Left cardiac atrium (tissue), 4 donors: ENCODE data around the gene TRIM67. TPM values are rescaled to one million over a fixed set of nuclear protein-coding genes. Genes with fewer than 3 reads are reported as not detected.
A peak's percentile ranks its signal among the peaks of the same experiment; 100 is the strongest.
"Not testable (repeated sequence)": the region's sequence is repeated elsewhere in the genome, so short reads cannot be mapped to it uniquely, and the experiment has no call there.

Experiments used
- ATAC-seq, 2 donors: fragments of 200-7000 bp; cut with Tn5 transposase; one replicate each; pipeline ENCODE4 v1.9.1; 2020; ENCODE audit warnings: mild to moderate bottlenecking in 2 of 2, moderate library complexity in 2 of 2
- DNase-seq: peaks from one replicate; pipeline ENCODE4 v3.0.0-alpha.2; 2020
- intact Hi-C, 2 donors: fragments of 100-400 bp; cut with DNase I; formaldehyde crosslinking; loops; one replicate each; pipeline versions ENCODE4 v1.14.1 to v1.15.1; 2022 to 2023
- total RNA-seq, 2 donors: library from RNA; stranded (reverse); fragmentation: NEBNext Ultra II Directional; extraction: Animal tissue kit (Norgen Biotek cat#: 25700); gene quantifications; one replicate each; pipeline ENCODE4 v1.2.1, GENCODE V29; 2021
- donor health status: DM: no; HTN: yes; CAD: no.
- donor health status: DM: no; HTN: yes; CAD: no; lungs with severe emphysema.
- donor health status: DM: yes; HTN: yes; CAD: no.
- donor health status: Dilated cardiomyopathy.

TRIM67 gene
- total RNA-seq, 2 donors from 2014 or later: 0.12 to 0.16 TPM

DNA sequence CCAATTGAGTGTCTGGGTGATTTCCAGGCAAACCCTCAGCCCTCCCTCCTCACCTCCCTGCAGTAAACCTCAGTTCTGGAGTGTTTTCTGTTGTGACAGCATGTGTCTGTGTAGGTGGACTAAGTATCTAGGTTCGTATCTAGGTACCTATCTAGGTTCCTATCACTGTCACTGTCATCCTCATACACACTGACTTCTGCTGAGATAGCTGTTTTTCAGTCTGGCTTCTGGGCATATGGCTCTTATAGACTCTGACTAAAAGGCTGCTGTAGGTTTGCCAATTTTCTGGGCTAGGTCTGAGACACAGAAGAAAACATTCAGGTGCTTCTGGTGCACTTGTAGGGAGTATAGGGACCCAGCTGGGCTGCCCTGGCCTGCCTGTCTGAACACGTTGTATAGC, 8.1 kb upstream of the TRIM67 start:
- no peak for DNase-seq
- ATAC-seq: no peak
- intact Hi-C loops: no loop called here

DNA sequence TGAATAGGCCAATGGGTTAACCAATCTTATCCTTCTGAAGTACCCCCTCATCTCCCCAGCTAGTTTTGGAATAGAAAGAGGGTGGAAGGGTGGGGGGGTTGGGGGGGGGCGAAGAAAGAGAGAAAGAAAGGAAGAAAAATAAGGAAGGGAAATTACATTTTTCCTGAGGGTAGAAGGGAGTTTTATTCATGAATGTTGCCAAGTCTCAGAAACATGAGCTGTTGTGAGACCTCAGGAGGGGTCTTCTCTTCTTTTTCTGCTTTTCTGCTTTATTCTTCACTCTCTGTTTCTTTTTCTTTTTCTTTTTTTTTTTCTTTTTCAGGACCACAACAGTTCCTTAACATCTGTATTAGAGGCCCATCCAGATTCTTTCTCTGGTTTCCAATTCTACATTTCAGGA, 6.0 kb upstream of the TRIM67 start:
- intact Hi-C loops: no loop called here
- ATAC-seq (no peak), DNase-seq (no peak)

DNA sequence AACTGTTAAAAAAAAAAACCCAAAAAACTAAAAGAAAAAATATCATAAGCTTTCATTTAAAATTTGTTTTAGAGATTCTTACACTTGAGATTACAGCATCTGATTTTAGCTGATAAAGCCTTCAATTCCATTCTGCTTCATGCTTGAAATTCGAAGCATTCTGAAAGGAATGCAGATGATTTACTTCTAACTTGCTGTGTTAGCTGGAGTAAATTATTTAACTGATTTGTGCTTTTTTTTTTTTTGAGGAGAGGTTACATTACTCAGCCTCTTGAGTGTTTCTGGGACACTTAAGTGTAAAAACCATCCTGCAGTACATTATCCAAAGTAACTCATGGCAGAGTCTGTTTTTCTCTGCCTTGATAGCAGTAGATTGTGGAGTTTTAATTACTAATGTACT, 4.5 kb upstream of the TRIM67 start:
- ATAC-seq: no peak
- DNase-seq: no peak
- intact Hi-C loops: no loop called here

DNA sequence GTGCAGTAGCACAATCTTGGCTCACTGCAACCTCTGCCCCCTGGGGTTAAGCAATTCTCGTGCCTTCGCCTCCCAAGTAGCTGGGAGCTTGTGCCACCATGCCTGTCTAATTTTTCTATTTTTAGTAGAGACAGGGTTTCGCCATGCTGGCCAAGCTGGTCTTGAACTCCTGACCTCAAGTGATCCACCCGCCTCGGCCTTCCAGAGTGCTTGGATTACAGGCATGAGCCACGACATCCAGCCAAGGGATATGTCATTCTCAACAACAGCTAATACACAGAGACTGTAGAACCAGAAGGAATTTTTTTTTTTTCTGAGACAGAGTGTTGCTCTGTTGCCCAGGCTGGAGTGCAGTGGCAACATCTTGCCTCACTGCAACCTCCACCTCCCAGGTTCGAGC, 3.7 kb upstream of the TRIM67 start:
- ATAC-seq, intact Hi-C loops, DNase-seq: not testable (repeated sequence)

DNA sequence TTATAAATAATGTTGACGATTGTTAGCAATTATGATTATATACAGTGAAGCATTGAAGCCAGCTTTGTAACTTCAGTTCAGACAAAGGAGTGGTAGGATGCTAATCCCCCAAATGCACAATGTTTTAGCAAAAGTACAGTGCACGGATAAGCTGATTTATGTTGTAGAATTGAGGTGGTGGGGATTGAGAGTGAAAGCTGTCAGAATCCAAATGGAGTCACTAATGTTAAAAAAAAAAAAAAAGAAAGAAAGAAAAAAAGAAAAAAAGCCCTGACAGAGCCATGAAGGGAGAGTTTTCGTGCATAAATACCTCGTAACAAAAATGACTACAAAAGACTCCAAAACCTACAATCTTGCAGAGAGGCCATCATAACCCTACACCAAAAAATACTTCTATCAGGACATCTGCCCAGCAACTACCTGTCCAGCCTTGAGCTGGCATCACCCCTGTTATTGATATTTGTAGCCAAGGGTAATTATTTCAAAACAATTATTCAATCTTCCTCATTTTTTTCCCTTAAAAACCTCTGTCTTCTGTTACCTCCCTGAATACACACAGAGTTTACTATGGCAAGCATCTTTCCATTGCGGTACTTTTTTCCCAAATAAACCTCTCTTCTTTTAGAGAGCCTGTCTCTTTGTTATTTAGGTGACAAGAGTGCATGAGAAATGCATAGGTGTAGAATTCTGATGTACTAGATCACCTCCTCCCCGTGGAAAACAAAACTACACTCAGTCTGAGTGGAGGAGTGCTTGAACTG, 2.5 kb upstream of the TRIM67 start:
- intact Hi-C loops: no loop called here
- no peak for DNase-seq
- no peak for ATAC-seq

DNA sequence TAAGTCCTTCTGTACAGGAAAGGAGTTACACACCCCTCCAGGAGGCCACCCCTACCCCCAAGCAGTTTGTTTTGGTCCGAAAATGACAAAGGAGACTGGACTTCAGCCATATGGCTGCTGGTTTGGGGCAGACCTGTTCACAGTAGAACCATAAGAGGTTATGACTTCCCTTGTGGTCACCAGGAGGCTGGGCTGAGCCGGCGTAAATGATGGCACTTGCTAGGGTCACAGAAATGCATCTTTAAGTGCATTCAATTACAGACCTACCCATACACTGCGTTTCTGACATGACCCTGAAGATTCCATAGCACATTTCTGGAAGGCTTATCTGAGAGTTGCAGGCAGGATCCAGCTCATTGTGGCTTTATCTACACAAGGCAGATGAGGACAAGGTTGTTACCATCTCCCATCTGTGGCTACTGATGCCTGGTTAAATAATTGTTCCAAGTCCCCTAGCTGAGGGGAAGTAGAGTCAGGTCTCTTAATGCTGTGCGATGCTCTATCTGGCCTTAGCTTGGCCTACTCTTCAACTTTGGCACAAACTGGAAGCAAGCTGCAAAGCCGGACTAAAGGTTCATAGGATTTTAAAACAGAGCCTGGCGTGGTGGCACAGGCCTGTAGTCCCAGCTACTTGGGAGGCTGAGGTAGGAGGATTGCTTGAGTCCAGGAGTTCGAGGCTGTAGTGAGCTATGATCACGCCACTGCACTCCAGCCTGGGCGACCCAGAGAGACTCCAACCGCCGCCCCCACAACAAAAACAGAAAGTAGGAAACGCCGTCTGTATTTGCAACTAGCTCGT, 1.7 kb upstream of the TRIM67 start:
- ATAC-seq (no peak), DNase-seq (no peak)
- intact Hi-C loops: no loop called here

DNA sequence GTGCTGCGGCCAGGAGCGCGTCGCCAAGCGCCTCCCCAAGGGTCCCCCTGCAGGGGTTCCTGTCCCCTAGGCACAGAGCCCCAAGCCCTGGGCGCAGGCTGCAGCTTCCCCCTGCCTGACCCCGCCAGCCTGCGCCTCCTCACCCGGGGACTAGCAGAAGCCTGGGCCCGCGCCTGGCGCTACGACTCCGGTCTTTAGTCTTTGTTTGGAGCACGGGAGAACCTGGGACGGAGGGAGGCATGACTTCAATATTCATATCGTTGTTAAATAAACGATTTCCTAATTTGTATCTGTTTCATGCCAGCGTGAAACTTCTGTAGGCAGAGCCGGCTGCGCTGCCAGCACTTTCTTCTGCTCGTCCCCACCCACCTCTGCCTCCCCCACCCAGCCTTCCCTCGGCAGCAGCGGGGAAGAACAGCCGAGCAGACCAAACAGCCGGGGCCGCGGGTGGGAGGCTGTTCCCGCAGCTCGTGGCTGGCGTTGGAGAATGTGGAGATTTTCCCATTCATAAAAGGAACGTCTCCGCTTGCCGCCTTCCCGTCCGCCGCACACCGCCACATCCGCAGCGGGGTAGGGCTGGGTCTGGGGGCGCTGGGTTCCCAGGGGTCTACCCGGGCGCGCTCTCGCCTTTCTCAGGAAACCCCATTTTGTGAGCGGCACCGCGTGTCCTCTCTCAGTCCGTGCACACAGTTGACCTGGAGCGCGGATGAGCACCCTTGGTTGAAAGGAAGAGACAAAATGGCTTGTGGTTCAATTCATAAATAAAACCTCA, 777 bp upstream of the TRIM67 start:
- intact Hi-C loops: no loop called here
- ATAC-seq (no peak), DNase-seq (no peak)

DNA sequence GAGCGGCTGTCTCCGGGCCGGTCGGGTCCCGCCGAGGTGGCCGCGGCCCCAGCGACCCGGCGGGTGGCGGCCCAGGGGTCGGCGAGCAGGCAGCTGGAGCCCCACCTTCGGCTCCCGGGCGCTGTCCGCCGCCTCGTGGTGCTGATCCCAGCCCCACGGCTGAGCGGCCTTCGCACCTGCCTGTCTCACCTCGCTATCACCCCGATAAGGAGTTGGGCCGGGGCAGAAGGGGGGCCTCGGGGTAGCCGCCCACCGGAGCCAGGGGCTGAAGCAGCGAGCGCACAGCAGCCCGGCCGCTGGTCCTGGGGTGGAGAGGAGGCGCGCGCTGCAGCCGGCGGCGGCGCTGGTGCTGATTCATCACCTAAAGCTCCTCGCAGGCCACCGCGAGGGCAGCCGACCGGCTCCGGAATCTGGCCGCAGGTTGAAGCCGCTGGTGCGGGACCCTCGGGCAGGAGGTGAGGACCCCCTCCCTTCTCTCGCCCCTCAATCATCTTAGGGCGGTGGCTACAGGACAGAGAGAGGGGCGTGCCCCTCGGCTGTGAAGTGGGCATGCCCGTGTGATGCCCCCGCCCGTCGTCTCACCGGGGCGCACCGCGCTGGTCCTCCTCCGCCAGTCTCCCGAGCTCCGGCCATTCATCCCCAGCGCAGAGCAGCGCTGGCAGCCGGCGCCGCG, 575 bp downstream of the TRIM67 start:
- intact Hi-C loops: no loop called here
- peak; percentile 75 to 84 for ATAC-seq
- no peak for DNase-seq

DNA sequence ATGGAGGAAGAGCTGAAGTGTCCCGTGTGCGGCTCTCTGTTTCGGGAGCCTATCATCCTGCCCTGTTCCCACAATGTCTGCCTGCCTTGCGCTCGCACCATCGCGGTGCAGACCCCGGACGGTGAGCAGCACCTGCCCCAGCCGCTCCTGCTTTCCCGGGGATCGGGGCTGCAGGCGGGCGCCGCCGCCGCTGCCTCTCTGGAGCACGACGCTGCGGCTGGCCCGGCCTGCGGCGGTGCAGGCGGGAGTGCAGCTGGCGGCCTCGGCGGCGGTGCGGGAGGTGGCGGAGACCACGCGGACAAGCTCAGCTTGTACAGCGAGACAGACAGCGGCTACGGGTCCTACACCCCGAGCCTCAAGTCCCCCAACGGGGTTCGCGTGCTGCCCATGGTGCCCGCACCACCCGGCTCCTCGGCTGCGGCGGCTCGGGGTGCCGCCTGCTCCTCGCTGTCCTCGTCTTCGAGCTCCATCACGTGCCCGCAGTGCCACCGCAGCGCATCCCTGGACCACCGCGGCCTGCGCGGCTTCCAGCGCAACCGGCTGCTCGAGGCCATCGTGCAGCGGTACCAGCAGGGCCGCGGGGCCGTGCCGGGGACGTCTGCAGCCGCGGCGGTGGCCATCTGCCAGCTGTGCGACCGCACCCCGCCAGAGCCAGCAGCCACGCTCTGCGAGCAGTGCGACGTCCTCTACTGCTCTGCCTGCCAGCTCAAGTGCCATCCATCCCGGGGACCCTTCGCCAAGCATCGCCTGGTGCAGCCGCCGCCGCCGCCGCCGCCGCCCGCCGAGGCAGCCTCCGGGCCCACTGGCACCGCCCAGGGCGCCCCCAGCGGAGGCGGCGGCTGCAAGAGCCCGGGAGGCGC, 1.3 kb downstream of the TRIM67 start:
- intact Hi-C loops: no loop called here
- no peak for DNase-seq
- peak; percentile 15 to 19 for ATAC-seq

DNA sequence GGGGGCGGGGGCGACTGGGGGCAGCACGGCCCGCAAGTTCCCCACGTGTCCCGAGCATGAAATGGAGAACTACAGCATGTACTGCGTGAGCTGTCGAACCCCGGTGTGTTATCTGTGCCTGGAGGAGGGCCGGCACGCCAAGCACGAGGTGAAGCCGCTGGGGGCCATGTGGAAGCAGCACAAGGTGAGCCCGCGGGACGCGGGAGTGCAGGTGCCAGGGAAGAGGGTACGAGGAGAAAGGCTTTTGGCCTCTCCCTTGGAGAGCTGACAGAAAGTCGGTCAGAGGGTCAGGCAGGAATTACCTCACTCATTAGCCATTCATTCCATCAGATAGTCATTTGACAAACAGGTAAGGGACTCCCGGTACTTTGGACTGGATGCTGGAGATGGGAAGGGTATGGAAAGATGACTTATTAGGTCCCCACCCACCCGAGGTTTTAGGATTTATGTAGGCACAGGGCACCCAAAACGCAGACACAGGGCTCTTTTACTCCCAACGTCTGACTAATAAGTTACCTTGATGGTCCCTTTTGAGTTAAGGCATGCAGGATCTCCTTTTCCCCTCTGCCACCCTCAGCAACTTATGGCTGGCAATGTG, 2.1 kb downstream of the TRIM67 start:
- intact Hi-C loops: no loop called here
- ATAC-seq (no peak), DNase-seq (no peak)

DNA sequence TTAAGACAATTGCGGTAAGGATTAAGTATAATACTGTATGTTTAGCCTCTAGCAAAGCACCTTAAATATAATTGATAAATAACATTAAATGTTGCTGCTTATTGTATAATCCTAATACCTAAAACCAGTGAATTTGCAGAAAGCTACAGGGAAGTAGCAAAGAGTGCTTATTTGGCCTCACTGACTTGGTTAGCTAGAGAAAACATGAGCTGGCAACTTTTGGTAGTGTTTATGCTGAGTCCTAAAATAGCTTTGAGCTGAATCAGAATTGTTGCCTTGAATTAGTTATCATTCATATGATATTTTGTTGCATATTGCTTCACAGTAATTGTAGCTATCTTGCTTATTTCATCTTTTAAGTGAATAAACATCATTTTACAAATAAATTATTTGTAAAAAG, 3.5 kb downstream of the TRIM67 start:
- ATAC-seq (no peak), DNase-seq (no peak)
- intact Hi-C loops: no loop called here

DNA sequence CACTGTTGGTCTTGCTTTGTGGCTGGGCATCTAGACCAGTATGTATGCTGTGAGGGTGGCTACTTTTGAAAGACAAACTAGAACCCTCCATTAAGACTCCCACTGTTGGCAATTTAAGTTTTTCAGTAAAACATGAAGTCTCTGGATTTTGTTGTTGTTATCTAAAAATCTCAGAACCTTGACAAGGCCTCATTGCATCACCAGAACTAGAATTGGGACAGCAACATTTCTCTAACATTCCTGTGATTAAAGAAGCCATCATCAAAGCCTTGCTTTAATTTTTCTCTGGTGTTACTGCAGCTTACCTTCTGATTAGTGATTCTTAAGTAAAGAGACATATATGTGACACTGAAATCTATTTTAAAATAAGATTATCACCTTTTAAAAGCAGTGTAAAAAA, 4.5 kb downstream of the TRIM67 start:
- intact Hi-C loops: no loop called here
- ATAC-seq: no peak
- no peak for DNase-seq

DNA sequence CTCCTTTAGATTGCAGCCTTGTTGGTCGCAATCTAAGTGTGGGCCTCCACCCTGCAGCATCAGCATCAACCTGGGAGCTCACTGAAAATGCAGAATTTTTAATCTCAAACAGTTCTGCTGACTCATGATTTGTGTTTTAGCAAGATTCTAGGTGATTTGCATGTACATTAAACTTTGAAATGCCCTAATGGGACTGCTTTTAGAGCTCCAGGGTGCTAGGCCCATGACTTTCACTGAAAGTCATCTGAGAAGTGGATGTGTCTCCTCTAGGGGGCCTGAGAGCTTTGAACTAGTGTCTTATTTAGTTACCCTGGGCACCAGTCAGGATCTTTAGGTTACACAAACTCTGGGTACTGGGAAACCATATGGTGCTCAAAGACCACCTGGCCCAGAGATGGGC, 9.0 kb downstream of the TRIM67 start:
- intact Hi-C loops: no loop called here
- DNase-seq: no peak
- ATAC-seq: no peak

DNA sequence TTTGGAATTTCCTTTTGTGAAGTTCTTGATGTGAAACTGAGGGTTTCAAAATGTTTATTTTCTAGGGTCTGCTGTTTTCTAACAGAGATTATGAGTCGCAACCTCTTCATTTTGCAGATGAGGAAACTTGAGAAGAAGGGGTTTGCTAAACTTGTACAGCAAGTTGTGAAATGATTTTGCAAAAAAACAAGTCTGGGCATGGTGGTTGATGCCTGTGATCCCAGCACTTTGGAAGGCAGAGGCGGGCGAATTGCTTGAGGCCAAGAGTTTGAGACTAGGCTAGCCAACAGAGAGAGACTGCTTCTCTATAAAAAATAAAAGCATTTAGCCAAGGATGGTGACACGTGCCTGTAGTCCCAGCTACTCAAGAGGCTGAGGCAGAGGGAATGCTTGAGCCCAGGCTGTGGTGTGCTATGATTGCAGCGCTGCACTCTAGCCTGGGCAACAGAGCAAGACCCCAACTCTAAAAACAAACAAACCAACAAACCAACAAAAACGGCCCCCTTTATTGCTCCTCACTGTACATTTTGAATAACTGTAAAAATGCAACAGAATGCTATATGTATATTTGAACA, 9.9 kb downstream of the TRIM67 start:
- intact Hi-C loops: no loop called here
- no peak for ATAC-seq
- no peak for DNase-seq

DNA sequence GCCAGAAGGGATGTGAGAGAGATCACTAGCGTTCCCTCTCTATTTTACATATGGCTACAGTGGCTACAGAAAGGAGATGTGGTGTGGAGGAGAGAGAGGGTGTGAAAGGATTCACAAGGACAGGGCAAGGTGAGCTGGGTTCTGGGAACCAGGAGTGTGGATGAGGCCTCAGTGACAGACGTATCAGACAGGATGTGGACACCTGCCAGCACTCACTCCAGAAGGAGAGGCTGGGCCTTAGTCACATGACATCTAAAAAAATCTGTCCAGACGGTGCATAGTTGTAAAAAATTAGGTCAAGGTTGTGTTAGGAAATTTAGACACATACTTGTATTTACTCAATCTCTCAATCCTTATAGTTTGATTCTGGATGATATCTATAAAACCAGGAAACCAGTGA, 10.6 kb downstream of the TRIM67 start:
- ATAC-seq (peak; percentile 90 to 98), DNase-seq (peak; percentile 64)

DNA sequence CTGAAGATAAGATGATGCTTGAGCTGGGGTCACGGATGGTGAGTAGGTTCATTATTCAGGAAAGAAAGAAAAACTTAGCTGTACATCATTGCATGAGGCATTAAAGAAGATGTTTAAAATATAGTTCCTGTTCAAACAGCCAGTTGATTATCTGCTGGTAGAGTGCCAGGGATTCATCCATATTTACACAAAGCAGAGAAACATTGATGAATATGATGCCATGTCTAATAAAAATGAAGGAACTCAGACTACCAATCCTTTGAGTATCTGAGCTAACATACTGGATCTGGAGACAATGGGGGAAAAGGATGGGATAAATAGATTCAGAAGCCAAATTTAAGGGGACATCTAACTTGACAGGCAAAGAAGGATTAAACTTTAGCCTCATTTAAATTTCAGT, 14.6 kb downstream of the TRIM67 start:
- no peak for ATAC-seq
- intact Hi-C loops: no loop called here
- no peak for DNase-seq

More for the DNA sequence above, 10.6 kb downstream of the TRIM67 start:
- intact Hi-C loops: no loop called here

DNA sequence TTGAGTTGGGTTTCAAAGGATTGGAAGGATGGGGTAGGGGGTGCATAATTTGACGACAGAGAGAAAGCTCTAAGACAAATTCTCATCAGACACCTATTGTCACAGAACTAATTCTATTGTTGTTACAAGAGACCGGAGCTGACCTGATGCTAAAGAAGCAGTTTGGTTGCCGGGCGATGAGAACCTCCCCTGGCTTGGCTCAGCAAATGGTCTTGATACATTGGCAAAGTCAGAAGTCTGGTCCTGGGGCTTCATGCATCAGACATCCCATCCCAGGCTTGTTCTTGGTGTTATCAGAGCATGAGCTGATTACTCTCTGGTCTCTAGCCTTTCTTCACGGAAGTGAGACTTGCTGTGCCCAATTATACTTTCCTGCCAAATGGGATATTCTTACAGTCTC, 15.4 kb downstream of the TRIM67 start:
- DNase-seq (no peak), ATAC-seq (no peak)
- intact Hi-C loops: no loop called here

DNA sequence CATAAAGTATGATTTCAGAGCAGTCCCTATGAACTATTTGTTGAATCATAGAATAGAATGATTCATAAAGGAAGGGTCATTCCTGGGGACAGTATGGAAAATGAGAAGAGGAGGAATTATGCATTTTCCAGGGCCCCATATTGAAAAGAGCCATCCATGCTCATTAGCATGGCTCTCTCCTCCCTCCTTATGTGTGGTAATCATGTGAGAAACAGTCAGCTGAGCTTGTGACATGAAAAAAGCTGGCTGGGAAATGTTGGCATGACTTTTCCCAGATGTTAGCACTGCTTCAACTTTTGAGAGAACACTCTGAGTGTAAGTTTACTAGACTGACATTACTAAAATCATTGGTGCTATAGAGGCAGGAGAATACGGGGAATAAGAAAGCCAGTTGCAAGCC, 16.1 kb downstream of the TRIM67 start:
- intact Hi-C loops: no loop called here
- DNase-seq: no peak
- ATAC-seq: peak in 1 of 2 donors; percentile 67
